NT2/D1 (cell line): Measurements from ENCODE around the gene MDM1.

Experiments
- YY1 ChIP-seq: IDR thresholded peaks from 2 replicates; pipeline ENCODE4 v1.6.1; 2011; ENCODE audit not compliant: insufficient read length, insufficient read depth
- ZNF274 ChIP-seq: IDR thresholded peaks from 2 replicates; pipeline ENCODE4 v1.6.1; 2011; ENCODE audit warnings: mild to moderate bottlenecking, low read depth, low read length

DNA sequence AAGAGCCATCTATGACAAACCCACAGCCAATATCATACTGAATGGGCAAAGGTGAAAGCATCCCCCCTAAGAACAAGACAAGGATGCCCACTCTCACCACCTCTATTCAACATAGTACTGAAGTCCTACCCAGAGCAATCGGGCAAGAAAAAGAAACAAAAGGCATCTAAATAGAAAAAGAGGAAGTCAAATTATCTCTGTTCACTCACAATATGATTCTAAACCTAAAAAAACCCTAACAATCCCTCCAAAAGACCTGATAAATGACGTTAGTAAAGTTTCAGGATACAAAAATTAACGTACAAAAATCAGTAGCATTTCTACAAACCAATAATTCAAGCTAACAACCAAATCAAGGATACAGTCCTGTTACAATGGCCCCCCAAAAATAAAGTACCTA lies 26.9 kb downstream of the MDM1 start:
- TF ChIP-seq YY1 (no peak), ZNF274 (no peak)
